HG03064 (cell line): Measurements from ENCODE around the gene SAMD8.
"Not testable (repeated sequence)": the region's sequence is repeated elsewhere in the genome, so short reads cannot be mapped to it uniquely, and the experiment has no call there.

Experiments
- ATAC-seq: cut with Tn5 transposase; IDR thresholded peaks from one replicate; pipeline ENCODE4 v1.9.1; 2021; ENCODE audit warnings: low read depth; ENCODE audit not compliant: unreplicated experiment

Gene SAMD8

GRCh38 chr10:75106242-75106641 lies 5.2 kb upstream of the SAMD8 start:
- ATAC-seq = no peak

GRCh38 chr10:75106891-75107290 lies 4.6 kb upstream of the SAMD8 start:
- ATAC-seq = not testable (repeated sequence)

GRCh38 chr10:75107756-75108683 lies 3.4 kb upstream of the SAMD8 start:
- no peak for ATAC-seq

GRCh38 chr10:75108684-75109458 lies 2.6 kb upstream of the SAMD8 start:
- ATAC-seq = no peak

GRCh38 chr10:75109459-75109778 lies 2.0 kb upstream of the SAMD8 start:
- no peak for ATAC-seq

GRCh38 chr10:75110006-75110632 lies 1.3 kb upstream of the SAMD8 start:
- no peak for ATAC-seq

GRCh38 chr10:75111907-75112679 lies 637 bp downstream of the SAMD8 start:
- peak; percentile 29 for ATAC-seq

- no peak for ATAC-seq
Measured at GRCh38 chr10:75115137-75115536, 3.7 kb downstream of the SAMD8 start.

GRCh38 chr10:75116941-75117775 lies 5.7 kb downstream of the SAMD8 start:
- ATAC-seq = not testable (repeated sequence)

GRCh38 chr10:75117995-75118394 lies 6.5 kb downstream of the SAMD8 start:
- no peak for ATAC-seq

- ATAC-seq = not testable (repeated sequence)
Measured at GRCh38 chr10:75119444-75120066, 8.1 kb downstream of the SAMD8 start.

GRCh38 chr10:75121322-75121721 lies 9.9 kb downstream of the SAMD8 start:
- ATAC-seq = no peak

- no peak for ATAC-seq
Measured at GRCh38 chr10:75122505-75122904, 11.0 kb downstream of the SAMD8 start.

- no peak for ATAC-seq
Measured at GRCh38 chr10:75123088-75123682, 11.7 kb downstream of the SAMD8 start.

GRCh38 chr10:75126277-75126676 lies 14.8 kb downstream of the SAMD8 start:
- ATAC-seq = no peak

GRCh38 chr10:75127471-75127870 lies 16.0 kb downstream of the SAMD8 start:
- ATAC-seq = no peak

- ATAC-seq = not testable (repeated sequence)
Measured at GRCh38 chr10:75128985-75129384, 17.5 kb downstream of the SAMD8 start.

- ATAC-seq = no peak
Measured at GRCh38 chr10:75129537-75129936, 18.1 kb downstream of the SAMD8 start.

GRCh38 chr10:75133701-75134100 lies 22.2 kb downstream of the SAMD8 start:
- not testable (repeated sequence) for ATAC-seq
